Adipocyte (in vitro differentiated cells): Measurements from ENCODE around the gene CYP1A1.
A peak's percentile ranks its signal among the peaks of the same experiment; 100 is the strongest.

ENCODE experiments used
- DNase-seq: peaks from one replicate; pipeline ENCODE4 v3.0.0-alpha.2; 2015; ENCODE audit warnings: low read depth
- H3K27me3 ChIP-seq: replicated peaks from 2 replicates; pipeline ENCODE4 v1.7.0; 2013; ENCODE audit warnings: mild to moderate bottlenecking, low read length, moderate library complexity; ENCODE audit not compliant: control insufficient read depth, insufficient read depth
- H3K36me3 ChIP-seq: 2 replicates; pipeline ENCODE4 v1.7.0; 2013; ENCODE audit warnings: low read length, mild to moderate bottlenecking, moderate library complexity; ENCODE audit not compliant: control insufficient read depth, insufficient read depth, severe bottlenecking
- H3K4me1 ChIP-seq: 2 replicates; pipeline ENCODE4 v1.7.0; 2013; ENCODE audit warnings: mild to moderate bottlenecking, low read length, moderate library complexity; ENCODE audit not compliant: control insufficient read depth, insufficient read depth
- H3K4me3 ChIP-seq: 2 replicates; pipeline ENCODE4 v1.7.0; 2013; ENCODE audit warnings: mild to moderate bottlenecking, low read length, moderate library complexity
- H3K9ac ChIP-seq: 2 replicates; pipeline ENCODE4 v1.7.0; 2013; ENCODE audit warnings: mild to moderate bottlenecking, low read length, moderate library complexity
- H3K9me3 ChIP-seq: 2 replicates; pipeline ENCODE4 v1.7.0; 2013; ENCODE audit warnings: mild to moderate bottlenecking, low read length, moderate library complexity; ENCODE audit not compliant: control insufficient read depth

CYP1A1 gene, protein sequence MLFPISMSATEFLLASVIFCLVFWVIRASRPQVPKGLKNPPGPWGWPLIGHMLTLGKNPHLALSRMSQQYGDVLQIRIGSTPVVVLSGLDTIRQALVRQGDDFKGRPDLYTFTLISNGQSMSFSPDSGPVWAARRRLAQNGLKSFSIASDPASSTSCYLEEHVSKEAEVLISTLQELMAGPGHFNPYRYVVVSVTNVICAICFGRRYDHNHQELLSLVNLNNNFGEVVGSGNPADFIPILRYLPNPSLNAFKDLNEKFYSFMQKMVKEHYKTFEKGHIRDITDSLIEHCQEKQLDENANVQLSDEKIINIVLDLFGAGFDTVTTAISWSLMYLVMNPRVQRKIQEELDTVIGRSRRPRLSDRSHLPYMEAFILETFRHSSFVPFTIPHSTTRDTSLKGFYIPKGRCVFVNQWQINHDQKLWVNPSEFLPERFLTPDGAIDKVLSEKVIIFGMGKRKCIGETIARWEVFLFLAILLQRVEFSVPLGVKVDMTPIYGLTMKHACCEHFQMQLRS

DNA sequence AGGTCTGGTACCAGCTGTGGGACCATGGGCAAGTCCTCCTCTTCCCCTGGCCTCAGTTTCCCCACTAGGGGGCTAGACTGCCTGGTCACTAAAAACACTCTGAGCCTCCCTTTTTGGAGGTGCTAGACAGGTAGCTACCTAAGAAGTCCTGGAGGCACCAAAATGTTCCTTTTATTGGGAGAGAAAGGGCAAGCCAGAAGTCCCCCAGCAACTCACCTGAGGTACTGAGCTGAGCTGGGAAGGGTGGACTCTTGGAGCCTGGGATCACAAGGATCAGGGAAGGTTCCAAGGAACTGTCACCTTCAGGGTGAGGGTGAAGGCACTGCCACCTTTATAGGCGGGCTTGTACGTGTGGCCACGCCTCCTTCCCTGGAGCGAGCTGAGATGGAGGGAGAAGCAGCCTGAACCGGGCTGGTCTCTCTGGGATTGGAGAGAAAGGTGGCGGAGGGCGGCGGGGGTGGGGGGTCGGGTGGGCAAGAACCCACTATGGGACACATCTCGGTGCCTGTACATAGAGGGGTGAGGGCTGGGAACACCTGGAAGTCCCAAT, at the start of gene CYP1A1:
CYP1A1 (minus strand) TSS at position 304 of the 550 bp plus-strand sequence. CDS start 2,431 bp downstream, outside the sequence.
- DNase-seq, result peak; percentile 19
- Histone ChIP-seq H3K9me3 (no peaks in the 10 kb centered on the region), H3K36me3 (no peaks in the 10 kb centered on the region), H3K4me3 (peak within 1 kb of the TSS; percentile 65), H3K9ac (no peak within 1 kb of the TSS), H3K4me1 (peaks cover 3% of the 10 kb centered on the region), H3K27me3 (peaks cover 46% of the 10 kb centered on the region)

DNA sequence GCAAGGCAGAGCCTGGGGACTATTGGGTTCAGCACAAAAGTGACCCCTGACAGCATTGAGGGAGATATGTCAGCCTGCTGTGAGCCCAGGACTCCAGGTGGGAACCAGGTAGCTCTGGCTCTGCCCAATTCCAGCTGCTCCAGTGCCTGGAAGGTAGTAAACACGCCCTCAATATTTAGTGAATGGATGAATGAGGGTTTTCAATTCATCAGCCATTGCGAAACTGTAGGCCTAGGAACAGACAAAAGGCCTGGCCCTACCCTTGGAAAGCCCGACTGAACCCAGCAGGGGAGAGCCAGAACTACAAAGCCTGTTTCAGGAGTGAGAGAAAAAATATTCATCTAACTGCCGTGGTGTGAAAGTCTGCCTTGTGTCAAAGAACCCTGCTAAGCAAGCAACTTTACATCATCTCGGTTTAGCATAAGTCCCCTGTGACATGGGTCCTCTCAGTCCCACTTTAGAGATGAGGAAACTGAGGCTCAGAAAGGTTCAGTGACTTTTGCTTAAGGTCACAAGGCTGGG, 48.5 kb upstream of the CYP1A1 start:
- Histone ChIP-seq H3K9me3 (no peaks in the 10 kb centered on the region), H3K27me3 (peaks cover 14% of the 10 kb centered on the region), H3K36me3 (no peaks in the 10 kb centered on the region), H3K9ac (peak overlapping the region; percentile 3), H3K4me1 (peaks cover 11% of the 10 kb centered on the region), H3K4me3 (no peak overlapping the region)
- peak; percentile 44 for DNase-seq

DNA sequence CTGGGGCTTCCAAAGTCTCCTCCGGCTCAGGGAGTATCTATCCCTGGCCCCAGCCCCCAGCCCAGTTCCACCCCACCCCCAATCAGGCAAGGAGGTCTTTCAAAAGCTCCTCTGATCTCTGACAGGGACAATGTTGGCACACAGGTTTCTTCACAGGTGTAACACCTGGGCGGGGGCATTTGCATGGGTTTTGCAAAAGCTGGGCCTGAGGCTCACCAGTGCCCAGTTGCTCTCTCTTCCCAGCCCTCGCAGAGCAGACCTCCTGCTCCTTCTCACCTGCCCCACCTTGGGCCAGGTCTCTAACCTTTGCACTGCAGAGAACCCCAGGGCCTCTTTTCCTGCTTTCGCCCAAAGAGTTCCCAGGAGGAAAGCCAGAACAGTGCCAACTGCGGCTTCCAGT, 48.0 kb upstream of the CYP1A1 start:
- H3K36me3 ChIP-seq, result no peaks in the 10 kb centered on the region
- DNase-seq, result no peak

DNA sequence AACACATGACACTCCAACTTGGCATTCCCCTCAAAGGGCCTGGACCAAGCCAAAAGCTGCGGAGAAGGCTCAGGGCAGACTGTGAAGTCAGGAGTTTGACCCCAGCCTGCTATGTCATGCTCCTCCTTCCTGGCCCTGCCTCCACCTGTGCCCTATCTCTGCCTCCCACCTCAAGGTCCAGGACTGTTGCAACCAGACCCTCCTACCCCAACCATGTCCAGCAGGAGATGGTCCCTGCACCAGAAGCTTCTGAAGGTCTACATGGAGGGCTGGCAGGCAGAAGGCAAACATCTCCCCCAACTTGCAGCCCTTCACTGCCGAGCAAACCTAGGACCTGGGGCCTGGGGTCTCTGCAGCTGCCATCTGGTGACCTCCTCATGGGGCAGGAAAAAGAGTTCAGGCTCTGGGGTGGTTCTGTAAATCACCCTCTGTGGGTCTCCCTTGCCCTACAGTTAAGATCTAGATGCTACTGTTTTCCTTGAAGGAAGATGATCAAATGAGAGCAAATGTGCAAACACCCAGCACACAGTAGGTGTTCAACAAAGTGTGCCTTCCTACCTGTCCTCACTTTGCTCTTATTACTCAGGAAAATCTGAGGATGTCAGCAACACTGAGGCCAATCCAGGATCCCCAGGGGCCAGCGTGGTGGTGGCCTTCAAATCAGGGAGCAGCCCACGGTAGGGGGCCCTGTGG, 45.0 kb upstream of the CYP1A1 start:
- no peaks in the 10 kb centered on the region for H3K4me1 ChIP-seq
- peaks cover 27% of the 10 kb centered on the region for H3K27me3 ChIP-seq
- no peak overlapping the region for H3K9ac ChIP-seq
- H3K9me3 ChIP-seq, result no peaks in the 10 kb centered on the region
- no peak overlapping the region for H3K4me3 ChIP-seq
- no peak for DNase-seq
- no peaks in the 10 kb centered on the region for H3K36me3 ChIP-seq

More for the DNA sequence above, 48.0 kb upstream of the CYP1A1 start:
- Histone ChIP-seq H3K9ac (peak overlapping the region; percentile 3), H3K9me3 (no peaks in the 10 kb centered on the region), H3K4me3 (no peak overlapping the region), H3K4me1 (peaks cover 11% of the 10 kb centered on the region), H3K27me3 (peaks cover 14% of the 10 kb centered on the region)

DNA sequence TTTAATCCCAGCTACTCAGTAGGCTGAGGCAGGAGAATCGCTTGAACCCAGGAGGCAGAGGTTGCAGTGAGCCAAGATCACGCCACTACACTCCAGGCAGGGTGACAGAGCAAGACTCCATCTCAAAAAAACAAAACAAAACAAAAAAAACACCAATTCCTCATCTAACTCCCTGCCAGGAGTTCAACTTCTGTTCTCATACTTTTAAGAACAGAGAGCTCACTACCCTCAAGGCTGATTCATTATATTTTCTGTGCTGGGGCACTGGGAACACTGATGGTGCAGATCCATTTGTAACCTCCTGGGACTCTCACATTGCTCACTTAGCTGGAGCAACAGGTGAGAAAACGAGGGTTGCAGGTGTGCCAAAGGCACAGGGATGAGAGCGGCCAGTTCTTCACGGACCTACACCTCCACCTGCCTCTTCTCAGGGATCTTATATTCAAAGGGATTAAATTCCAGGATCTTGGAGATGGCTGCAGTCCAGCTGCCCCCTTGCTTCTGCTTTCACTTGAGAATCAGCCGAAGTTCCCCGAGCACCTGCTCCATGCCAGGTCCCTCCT, 44.2 kb upstream of the CYP1A1 start:
- Histone ChIP-seq H3K9ac (no peak overlapping the region), H3K4me1 (no peaks in the 10 kb centered on the region), H3K4me3 (no peak overlapping the region), H3K36me3 (no peaks in the 10 kb centered on the region), H3K9me3 (no peaks in the 10 kb centered on the region), H3K27me3 (peaks cover 27% of the 10 kb centered on the region)
- DNase-seq, result no peak

DNA sequence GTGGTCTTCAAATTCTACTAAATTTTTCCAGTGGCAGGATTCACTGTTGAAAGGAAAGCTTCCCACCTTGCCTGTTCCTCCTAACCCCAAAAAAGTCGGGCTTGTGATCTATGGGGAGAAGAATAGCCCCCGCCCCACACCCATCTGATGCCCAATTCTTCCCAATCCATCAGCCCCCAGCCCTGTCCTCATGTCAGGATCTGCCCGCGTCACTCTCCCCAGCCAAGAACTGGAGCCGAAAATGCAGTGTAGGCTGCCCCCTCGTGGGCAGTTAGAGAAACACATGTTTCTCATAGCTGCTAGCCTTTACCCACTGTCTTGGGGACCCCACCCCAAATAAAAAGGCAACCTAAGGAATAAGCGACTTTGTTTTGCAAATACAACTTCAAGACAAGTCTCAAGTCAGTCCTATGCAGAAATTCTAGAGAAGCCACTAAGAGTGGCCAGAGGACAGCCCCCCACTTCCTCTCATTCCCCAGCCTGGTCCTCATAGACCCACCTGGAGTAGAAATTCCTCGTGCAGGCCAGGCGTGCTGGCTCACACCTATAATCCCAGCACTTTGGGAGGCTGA, 43.5 kb upstream of the CYP1A1 start:
- Histone ChIP-seq H3K4me1 (no peaks in the 10 kb centered on the region), H3K9me3 (no peaks in the 10 kb centered on the region), H3K36me3 (no peaks in the 10 kb centered on the region), H3K9ac (no peak overlapping the region), H3K27me3 (peaks cover 27% of the 10 kb centered on the region), H3K4me3 (no peak overlapping the region)
- peak; percentile 85 for DNase-seq

DNA sequence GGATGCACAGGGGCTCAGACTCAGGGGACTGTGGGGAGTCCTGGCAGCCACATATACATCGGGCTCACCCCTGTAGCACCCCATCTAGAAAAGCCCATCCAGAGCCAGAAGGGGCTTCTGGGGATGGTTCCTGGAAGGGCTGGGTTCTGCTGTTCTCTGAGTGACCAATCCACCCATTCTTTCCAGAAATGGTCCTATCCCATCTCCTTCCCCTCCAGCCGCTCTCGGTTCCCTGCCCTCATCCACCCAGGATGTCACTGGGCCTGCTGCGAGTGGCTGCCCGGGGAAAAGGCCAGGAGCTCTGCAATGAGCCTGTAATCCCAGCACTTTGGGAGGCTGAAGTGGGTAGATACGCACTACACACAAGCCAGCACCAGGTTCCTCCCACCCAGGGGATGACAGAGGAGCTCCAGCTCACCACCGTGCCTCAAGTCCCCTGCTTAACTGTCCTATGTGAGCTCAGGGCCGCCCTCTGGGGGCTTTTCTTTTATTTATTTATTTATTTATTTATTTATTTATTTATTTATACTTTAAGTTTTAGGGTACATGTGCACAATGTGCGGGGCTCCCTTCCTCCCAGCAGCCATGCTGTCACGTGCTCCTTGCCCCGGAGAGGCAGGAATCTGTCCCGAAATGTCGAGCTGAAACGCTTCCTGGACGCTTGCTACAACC, 42.9 kb upstream of the CYP1A1 start:
- H3K9me3 ChIP-seq, result no peaks in the 10 kb centered on the region
- peaks cover 33% of the 10 kb centered on the region for H3K27me3 ChIP-seq
- no peaks in the 10 kb centered on the region for H3K4me1 ChIP-seq
- H3K4me3 ChIP-seq, result no peak overlapping the region
- no peak for DNase-seq
- H3K9ac ChIP-seq, result no peak overlapping the region
- no peaks in the 10 kb centered on the region for H3K36me3 ChIP-seq

DNA sequence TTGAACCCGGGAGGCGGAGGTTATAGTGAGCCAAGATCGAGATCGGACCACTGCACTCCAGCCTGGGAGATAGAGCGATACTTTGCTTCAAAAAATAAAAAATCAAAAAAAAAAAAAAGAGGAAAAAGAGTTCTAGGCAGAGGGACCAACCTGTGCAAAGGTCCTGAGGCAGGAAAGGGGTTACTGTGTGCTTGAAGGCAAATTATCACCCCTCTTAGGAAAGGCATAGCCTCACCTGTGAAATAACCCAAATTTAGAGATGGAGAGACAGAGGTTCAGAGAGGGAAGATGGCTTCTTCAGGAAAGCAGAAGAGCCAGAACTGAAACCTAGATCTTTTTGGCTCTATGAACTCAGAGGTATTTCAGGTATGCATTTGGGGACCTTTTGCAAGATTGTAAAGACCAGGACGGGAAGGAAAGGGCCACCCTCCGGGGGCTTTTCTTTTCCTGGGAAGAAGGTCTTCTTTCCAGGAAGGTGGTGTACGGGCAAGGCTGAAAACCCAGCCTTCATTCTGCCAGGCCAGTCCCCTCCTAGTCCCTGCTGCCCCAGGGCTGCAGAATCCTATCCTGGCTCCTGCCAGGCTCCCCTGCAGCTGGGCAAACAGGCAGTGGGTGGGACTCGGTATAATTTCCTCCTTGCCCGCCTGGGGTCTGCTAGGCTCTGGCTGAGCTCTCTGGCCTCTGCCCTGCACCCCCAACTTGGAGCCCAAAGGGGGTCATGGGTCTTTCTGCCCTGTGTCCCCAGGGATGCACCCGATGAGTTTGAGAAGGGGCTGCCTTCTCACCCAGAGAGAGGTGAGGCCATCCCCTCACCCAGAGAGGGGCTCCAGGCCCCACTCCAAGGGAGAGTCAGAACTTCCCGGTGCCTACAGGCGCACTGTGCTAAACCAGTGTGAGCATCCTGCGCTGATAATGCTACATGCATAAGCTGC, 42.1 kb upstream of the CYP1A1 start:
- Histone ChIP-seq H3K9ac (no peak overlapping the region), H3K27me3 (peaks cover 37% of the 10 kb centered on the region), H3K4me3 (no peak overlapping the region), H3K36me3 (no peaks in the 10 kb centered on the region), H3K4me1 (no peaks in the 10 kb centered on the region), H3K9me3 (no peaks in the 10 kb centered on the region)
- DNase-seq, result no peak

DNA sequence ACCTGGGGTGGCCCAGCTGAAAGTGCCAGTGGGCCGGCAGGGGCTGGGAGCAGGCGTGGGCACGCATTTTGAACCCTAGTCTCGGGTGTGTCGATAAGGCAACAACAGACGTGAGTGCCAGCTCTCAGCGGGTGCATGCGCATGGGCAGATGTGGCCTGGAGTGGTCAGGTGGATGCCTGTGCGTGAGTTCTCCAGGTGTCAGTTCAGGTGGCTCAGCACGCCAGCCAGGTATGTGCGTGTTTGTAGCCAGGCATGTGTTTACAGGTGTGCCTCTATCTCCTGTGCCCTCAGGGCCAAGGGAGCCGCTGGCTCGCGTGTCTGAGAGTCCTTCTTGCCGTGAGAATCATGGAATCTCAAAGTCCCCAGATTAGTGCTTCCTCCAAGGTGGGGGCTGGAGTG, 38.1 kb upstream of the CYP1A1 start:
- Histone ChIP-seq H3K36me3 (no peaks in the 10 kb centered on the region), H3K9me3 (no peaks in the 10 kb centered on the region), H3K4me1 (no peaks in the 10 kb centered on the region), H3K9ac (no peak overlapping the region), H3K4me3 (no peak overlapping the region), H3K27me3 (peaks cover 48% of the 10 kb centered on the region)
- DNase-seq, result no peak

DNA sequence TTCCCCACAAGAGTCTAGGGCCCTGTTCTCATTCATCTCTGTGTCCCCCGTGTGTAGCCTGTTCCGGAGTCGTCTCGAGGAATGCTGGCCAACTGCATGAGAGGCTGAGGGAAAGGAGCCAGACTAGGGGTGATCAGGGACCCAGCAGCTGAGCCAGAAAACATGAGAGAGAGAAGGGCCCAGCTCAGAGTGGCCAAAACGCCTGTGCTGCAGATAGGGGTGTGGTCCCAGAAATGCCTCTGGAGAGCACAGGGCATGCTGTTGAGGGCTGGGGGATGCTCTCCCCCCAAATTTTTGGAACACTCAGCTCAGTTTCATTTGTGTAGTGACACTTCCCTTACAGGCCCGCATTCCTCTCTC, 37.4 kb upstream of the CYP1A1 start:
- no peak overlapping the region for H3K4me3 ChIP-seq
- no peaks in the 10 kb centered on the region for H3K9me3 ChIP-seq
- H3K36me3 ChIP-seq, result no peaks in the 10 kb centered on the region
- peaks cover 43% of the 10 kb centered on the region for H3K27me3 ChIP-seq
- DNase-seq, result no peak
- no peaks in the 10 kb centered on the region for H3K4me1 ChIP-seq
- H3K9ac ChIP-seq, result no peak overlapping the region
